ENCODE measurements around the gene MMAA.
"Not testable (repeated sequence)": the region's sequence is repeated elsewhere in the genome, so short reads cannot be mapped to it uniquely, and the experiment has no call there.

MMAA gene

GRCh38 chr4:145635117-145635516 is 15.9 kb downstream of the MMAA start:
- no peak for DNase-seq (ENCODE audit: low read depth)

DNA sequence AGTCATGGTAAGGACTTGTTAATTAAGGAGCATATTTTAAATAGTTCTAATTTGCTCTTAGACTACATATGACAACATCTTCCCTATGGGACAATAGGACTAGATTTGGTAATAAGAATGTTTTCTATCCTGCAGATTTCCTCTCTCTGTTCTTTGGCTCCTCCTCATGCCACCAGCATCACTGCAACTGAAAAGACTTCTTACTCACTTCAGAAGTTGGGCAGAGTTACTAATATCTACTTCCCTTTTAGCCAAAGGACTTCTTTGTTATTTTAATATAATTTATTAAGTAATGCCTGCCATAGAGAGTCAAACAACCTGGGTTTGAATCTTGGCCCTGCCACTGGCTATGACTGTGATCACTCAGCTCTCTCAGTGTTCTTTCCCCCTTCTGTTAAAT is 16.4 kb downstream of the MMAA start:
- no peak for DNase-seq (ENCODE audit: low read depth)

DNA sequence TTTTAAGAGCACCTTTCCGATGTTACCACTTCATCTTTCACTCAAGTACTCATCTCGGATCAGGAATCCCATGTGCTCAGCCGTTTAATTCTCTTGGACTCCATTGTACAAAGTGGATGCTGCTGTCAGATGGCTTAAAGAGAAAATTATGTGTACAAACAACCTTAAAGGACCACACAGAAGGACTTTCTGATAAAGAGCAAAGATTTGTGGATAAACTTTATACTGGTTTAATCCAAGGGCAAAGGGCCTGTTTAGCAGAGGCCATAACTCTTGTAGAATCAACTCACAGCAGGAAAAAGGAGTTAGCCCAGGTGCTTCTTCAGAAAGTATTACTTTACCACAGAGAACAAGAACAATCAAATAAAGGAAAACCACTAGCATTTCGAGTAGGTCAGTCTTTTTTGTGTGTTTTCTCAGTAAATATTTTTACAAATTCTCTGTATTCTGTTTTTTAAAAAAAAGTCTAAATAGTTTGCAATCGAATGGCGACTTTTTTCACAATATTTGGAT is 20.1 kb downstream of the MMAA start:
- no peak for DNase-seq (ENCODE audit: low read depth)

GRCh38 chr4:145640236-145640635 is 21.1 kb downstream of the MMAA start:
- not testable (repeated sequence) for DNase-seq (ENCODE audit: low read depth)

GRCh38 chr4:145643295-145643694 is 24.1 kb downstream of the MMAA start:
- no peak for DNase-seq (ENCODE audit: low read depth)

- no peak for DNase-seq (ENCODE audit: low read depth)
These were observed 25.5 kb downstream of the MMAA start for GRCh38 chr4:145644699-145645098.

DNA sequence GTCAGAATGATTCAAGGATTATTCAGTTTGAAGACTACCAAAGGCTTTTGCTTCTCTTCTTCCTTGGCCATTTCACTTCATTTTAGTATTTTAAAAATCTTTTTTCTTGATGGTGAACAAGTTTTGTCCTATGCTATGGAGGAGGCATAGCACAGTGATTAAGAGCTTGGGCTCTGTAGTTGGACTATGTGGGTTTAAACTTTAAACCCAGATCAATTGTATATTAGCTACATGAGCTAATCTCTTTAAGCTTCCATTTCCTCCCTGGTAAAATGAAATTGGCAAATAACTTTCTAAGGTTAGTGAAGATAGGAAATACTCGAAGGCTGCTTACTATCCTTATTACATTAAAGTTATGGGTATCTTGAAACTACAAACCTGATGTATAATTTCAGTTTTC is 37.0 kb downstream of the MMAA start:
- no peak for DNase-seq (ENCODE audit: low read depth)

- no peak for DNase-seq (ENCODE audit: low read depth)
These were observed 40.9 kb downstream of the MMAA start for GRCh38 chr4:145660064-145660463.

GRCh38 chr4:145663194-145663593 is 44.0 kb downstream of the MMAA start:
- no peak for DNase-seq (ENCODE audit: low read depth)

DNA sequence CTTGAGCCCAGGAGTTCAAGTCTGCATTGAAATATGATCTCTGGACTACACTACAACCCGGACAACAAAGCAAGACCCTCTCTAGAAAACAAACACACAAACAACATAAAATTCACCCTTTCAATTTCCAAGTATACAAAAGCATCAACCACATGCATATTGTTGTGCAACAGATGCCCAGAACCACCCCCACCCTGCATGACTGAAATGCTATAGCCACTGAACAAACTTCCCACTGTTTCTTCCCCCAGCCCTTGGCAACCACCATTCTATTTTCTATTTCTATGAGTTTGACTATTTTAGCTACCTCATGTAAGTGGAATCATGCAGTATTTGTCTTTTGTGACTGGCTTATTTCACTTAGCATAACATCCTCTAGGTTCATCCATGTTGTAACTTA is 46.6 kb downstream of the MMAA start:
- DNase-seq (ENCODE audit: low read depth), result no peak

DNA sequence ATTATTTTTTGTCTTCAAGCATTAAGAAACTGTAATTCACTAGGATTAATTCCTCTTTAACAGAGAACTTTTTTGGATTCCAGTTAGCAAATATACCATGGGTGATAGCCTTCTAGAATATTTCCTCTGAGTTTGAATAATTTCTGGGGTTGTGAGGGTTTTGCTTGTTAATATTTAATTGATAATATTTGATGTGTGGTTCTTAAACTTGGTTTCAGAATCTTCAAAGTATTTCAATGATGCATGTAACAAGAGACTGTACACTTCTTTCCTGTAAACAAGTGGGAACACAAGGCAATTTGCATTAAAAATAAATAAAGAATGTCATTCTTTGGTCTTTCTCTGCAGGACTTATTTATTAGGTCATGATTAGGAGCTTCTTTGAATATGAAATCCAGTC is 51.2 kb downstream of the MMAA start:
- no peak for DNase-seq (ENCODE audit: low read depth)

DNA sequence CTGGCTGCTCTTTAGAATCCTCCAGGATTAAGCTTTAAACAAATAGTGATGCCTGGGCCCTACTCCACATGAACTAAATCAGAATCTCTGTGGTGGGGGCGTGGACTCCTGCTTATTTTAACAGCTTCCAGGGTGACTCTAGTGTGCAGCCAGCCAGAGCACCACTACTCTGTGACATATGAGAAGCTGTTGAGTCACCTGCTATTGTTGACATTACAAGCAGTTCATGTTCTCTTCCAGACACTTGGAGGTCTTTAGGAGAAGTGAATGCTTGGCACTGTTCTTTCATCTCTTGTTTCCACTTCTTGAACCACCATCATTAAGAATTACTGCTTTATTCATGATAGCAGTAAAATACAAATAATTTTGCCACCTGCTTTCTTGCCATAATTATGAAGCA is 60.3 kb downstream of the MMAA start:
- DNase-seq (ENCODE audit: low read depth), result no peak

GRCh38 chr4:145679991-145680455 is 60.8 kb downstream of the MMAA start, which contains the start of gene C4orf51:
Gene C4orf51 (plus strand): TSS chr4:145680146. CDS start chr4:145680204, 58 bp downstream.
- no peak for DNase-seq (ENCODE audit: low read depth)

DNA sequence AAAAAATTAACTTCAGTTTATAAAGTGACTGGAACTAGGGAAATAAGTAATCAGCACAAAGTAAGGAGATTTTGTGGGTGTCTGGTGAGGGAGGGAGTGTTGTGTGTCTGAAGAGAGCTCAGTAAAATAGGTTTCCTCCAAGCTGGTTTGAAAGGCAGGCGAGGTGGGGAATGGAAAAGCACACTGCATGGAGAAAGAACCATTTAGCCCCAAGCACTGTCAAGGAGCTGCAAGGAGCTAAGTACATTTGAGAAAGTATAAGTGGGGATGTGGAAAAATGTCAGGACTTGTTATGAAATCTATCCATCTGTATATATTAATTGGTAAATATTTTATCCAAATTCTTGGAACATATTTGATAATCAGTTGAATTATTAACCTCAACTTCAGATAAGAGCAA is 61.7 kb downstream of the MMAA start:
- no peak for DNase-seq (ENCODE audit: low read depth)

DNA sequence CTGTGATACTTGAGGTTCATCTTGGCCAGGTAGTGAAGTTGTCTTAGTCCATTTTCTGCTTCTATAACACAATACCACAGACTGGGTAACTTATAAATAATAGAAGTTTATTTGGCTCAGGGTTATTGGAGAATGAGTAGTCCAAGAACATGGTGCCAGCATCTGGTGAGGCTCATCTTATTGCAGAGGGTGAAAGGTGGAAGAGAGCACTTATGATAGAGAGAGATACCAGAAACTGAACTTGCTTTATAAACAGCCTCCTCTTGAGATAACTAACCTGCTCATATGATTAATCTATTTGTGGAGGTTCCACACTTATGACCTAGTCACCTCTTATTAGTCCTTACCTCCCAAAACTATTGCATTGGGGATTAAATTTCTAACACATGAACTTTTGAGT is 62.3 kb downstream of the MMAA start:
- no peak for DNase-seq (ENCODE audit: low read depth)

GRCh38 chr4:145681956-145682355 is 62.8 kb downstream of the MMAA start:
- no peak for DNase-seq (ENCODE audit: low read depth)

DNA sequence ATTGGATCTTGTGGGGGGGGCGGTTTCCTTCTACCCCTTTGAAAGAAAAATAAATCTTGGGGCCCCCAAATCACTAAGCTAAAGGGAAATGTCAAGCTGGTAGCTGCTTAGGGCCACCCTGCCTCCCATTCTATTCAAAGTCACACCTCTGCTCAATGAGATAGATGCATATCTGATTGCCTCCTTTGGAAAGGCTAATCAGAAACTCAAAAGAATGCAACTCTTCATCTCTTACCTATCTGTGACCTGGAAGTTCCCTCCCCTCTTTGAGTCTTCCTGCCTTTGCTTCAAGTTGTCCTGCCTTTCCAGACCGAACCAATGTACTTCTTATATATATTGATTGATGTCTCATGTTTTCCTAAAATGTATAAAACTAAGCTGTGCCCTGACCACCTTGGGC is 67.8 kb downstream of the MMAA start:
- DNase-seq (ENCODE audit: low read depth), result no peak

- DNase-seq (ENCODE audit: low read depth), result no peak
These were observed 71.4 kb downstream of the MMAA start for GRCh38 chr4:145690610-145691009.

- DNase-seq (ENCODE audit: low read depth), result not testable (repeated sequence)
These were observed 72.2 kb downstream of the MMAA start for GRCh38 chr4:145691416-145691815.

DNA sequence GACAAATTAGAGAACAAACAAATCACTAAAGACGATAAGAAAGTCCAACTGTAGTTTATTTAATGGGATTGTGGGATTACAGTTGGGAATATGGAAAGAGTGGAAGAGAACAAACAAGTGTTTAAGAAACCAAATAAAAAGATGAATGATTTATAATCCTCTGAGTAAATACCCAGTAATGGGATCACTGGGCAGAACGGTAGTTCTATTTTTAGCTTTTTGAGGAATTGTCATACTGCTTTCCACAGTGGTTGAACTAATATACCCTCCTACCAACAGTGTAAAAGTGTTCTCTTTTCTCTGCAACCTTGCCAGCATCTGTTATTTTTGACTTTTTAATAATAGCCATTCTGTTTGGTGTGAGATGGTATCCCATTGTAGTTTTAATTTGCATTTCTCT is 75.7 kb downstream of the MMAA start:
- no peak for DNase-seq (ENCODE audit: low read depth)

GRCh38 chr4:145697332-145697731 is 78.1 kb downstream of the MMAA start:
- no peak for DNase-seq (ENCODE audit: low read depth)

GRCh38 chr4:145698507-145698906 is 79.3 kb downstream of the MMAA start:
- DNase-seq (ENCODE audit: low read depth), result no peak

DNA sequence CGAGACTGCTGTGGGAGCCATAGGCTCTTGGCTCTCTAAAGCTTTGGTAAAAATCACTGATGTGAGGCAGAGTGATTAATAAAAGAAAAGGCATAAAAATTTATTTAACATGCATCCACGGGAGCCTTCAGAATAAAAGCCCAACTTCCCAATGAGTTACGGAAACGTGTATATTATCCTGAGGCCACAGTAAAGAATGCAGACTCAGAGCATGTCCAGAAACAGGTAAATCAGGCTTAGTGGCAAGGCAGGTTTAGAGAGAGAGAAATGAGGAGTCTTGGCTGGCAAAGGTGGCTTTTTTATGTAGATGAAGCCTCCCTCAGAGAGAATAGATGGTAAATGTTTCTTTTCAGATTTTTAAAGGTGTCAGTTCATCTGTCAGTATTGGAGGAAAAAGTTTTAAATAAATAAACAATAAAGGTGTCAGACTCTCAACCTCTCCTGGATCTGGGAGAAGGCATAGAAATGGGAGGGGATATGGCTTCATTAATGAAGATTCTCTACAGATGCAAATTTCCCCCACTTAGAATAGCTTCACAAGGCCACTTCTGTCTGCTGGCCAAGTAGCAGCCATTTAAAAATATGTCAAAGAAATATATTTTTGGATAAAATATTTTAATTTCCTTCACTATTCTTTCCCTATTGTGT is 84.8 kb downstream of the MMAA start:
- no peak for DNase-seq (ENCODE audit: low read depth)

GRCh38 chr4:145709336-145709735 is 90.2 kb downstream of the MMAA start:
- no peak for DNase-seq (ENCODE audit: low read depth)

Data from activated T-helper 1 cell treated with Interleukin-2 at 50 U/mL for 16 hours (primary cell).